ENCODE measurements around the gene TMPRSS13. TPM values are rescaled to one million over a fixed set of nuclear protein-coding genes. Genes with fewer than 3 reads are reported as not detected.
A peak's percentile ranks its signal among the peaks of the same experiment; 100 is the strongest.

TMPRSS13 gene
- total and polyA plus RNA-seq, 9 of the 15 experiments (the other 6 are each of a cell fraction or from before 2014, with no cell fraction given): 0.11 to 0.29 (median 0.15) TPM

DNA sequence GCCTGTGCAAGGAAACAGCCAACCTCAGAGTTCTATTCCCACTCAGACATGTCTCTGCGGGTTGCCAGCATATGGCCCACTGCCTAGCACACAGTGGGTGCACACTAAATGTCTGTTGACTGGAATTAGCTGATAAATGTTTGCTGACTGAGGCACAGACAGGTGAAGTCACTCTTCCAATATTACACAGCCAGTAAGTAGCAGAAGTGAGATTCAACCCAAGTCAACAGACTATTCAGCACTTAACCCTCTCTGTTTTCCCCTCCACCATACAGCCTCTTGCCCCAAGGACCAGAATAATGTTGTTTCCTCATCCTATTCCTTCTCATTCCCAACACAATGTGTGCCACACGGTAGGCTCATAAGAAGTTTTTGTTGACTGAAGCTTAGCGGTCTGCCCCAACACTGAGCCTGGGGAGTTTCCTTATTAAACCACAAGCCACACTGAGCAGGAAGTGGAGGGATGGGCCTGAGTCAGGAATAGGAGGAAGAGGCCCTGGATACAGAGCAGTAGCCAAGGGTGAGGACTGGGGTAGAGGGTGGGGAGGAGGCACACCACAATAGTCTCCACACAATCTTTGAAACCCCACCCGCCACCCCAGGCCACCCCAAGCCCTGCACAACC is 41.3 kb upstream of the TMPRSS13 start:
- DNase-seq (ENCODE audit: extremely low read depth in 1 of 4, low spot score in 3 of 4) (no peak), ATAC-seq (peak; percentile 62), FAIRE-seq (peak; percentile 32)
- no peak overlapping the region for H3K27ac ChIP-seq (ENCODE audit: extremely low read depth, low read depth, low read length)
- BruUV-seq (replicated peaks): no TSS peak
- ChIA-PET CTCF (ENCODE audit: low intra/inter-chr PET ratio) (no interaction called here), POLR2A (interaction anchor here (0.7 to 1.6 kb wide), 3 partner anchors 8 to 16 kb away, joined by 4 to 5 read pairs (median 4); no protein-coding TSS in a partner anchor)
- no peak for TF ChIP-seq RBM34 (IDR thresholded peaks at IDR 0.05; ENCODE audit: borderline replicate concordance, insufficient read depth, low read length)
- peak; percentile 61; the same call in 1 of the 2 replicates for TF ChIP-seq ZNF3 (CRISPR knock-in tag; IDR thresholded peaks at IDR 0.05)
- TF ChIP-seq ETV5 (CRISPR knock-in tag; IDR thresholded peaks at IDR 0.05; ENCODE audit: low read depth): 0 out of 2 replicates have a peak, but pooled peaks have one; percentile 28
- no peak for TF ChIP-seq GTF2E2 (tag; IDR thresholded peaks at IDR 0.05)
- peak; percentile 42; the same call in 1 of the 2 replicates for TF ChIP-seq SMARCA5 (IDR thresholded peaks at IDR 0.05)
- no peak for TF ChIP-seq TAL1 (IDR thresholded peaks at IDR 0.05)
- no peak for TF ChIP-seq MCM7 (IDR thresholded peaks at IDR 0.05)
- TF ChIP-seq SPI1 (IDR thresholded peaks at IDR 0.05; ENCODE audit: borderline replicate concordance, low read depth, low read length): peak; percentile 34; the same call in 1 of the 2 replicates
- TF ChIP-seq PURB (CRISPR knock-in tag; IDR thresholded peaks at IDR 0.05; ENCODE audit: low read depth): no peak
- peak; percentile 56; the same call in 1 of the 2 replicates for TF ChIP-seq NFXL1 (CRISPR knock-in tag; IDR thresholded peaks at IDR 0.05)
- peak; percentile 72 for TF ChIP-seq ZNF12 (CRISPR knock-in tag; IDR thresholded peaks at IDR 0.05)
- 0 out of 2 replicates have a peak, but pooled peaks have one; percentile 17 for TF ChIP-seq GABPA (tag; conservative IDR thresholded peaks at IDR 0.05; ENCODE audit: low read depth)
- TF ChIP-seq ELF2 (CRISPR knock-in tag; IDR thresholded peaks at IDR 0.05): 0 out of 2 replicates have a peak, but pooled peaks have one; percentile 32
- TF ChIP-seq FOXA3 (CRISPR knock-in tag; conservative IDR thresholded peaks at IDR 0.05 in 1 of 2, IDR thresholded peaks at IDR 0.05 in 1 of 2): 0 out of 4 replicates have a peak, but pooled peaks of 1 of the 2 experiments have one; percentile 34
- no peak for TF ChIP-seq NR4A1 (CRISPR knock-in tag; IDR thresholded peaks at IDR 0.05)
- no peak for TF ChIP-seq NR4A1 (tag; IDR thresholded peaks at IDR 0.05)
- peak; percentile 59; the same call in 1 of the 2 replicates for TF ChIP-seq ZKSCAN1 (IDR thresholded peaks at IDR 0.05; ENCODE audit: low read depth, low read length)
- TF ChIP-seq BCOR (IDR thresholded peaks at IDR 0.05): peak; percentile 12; the same call in 1 of the 2 replicates
- TF ChIP-seq ZNF263 (CRISPR knock-in tag; IDR thresholded peaks at IDR 0.05; ENCODE audit: borderline replicate concordance): peak; percentile 51; the same call in 1 of the 2 replicates
- TF ChIP-seq CHD4 (IDR thresholded peaks at IDR 0.05; ENCODE audit: insufficient read depth, insufficient replicate concordance, low read depth, low read length, poor library complexity, severe bottlenecking): peak; percentile 33
- TF ChIP-seq ETV6 (IDR thresholded peaks at IDR 0.05; ENCODE audit: borderline replicate concordance in 1 of 2, low read depth in 2 of 2, low read length in 1 of 2): peak in 1 of 2 experiments; percentile 71; a peak in 1 of 4 replicates
- TF ChIP-seq ETV6 (CRISPR knock-in tag; IDR thresholded peaks at IDR 0.05; ENCODE audit: borderline replicate concordance): no peak
- TF ChIP-seq ETV1 (tag; conservative IDR thresholded peaks at IDR 0.05; ENCODE audit: low read depth): peak; percentile 19; the same call in 1 of the 2 replicates
- no peaks in the 10 kb centered on the region for H3K27me3 ChIP-seq (ENCODE audit: control insufficient read depth in 2 of 2, insufficient read depth in 2 of 2, low read length in 2 of 2)
- 39% methylated on average over 4 of the region's 4 CpGs for WGBS (ENCODE audit: insufficient coverage, low coverage, missing lambda C conversion rate)
- no peak overlapping the region for H3K4me3 ChIP-seq
- no peaks in the 10 kb centered on the region for H4K20me1 ChIP-seq (replicated peaks; ENCODE audit: control insufficient read depth, insufficient read depth, low read length)
- intact Hi-C loops (cut with micrococcal nuclease) (no loop called here), in situ Hi-C loops (cut with MboI) (no loop called here)
- H3K36me3 ChIP-seq (ENCODE audit: control insufficient read depth, insufficient read depth, low read length): no peaks in the 10 kb centered on the region
- no peaks in the 10 kb centered on the region for H3K79me2 ChIP-seq (ENCODE audit: control insufficient read depth, insufficient read depth, low read length)
- no peak overlapping the region for H3K4me2 ChIP-seq (ENCODE audit: insufficient read depth, low read length)
- peaks cover 8 to 22% of the 10 kb centered on the region in 2 experiments; a peak in 4 of 5 replicates for H3K4me1 ChIP-seq (replicated peaks in 1 of 2; ENCODE audit: control insufficient read depth in 2 of 2, insufficient read depth in 2 of 2, low read length in 2 of 2)
- peak overlapping the region; percentile 72 for H2AFZ ChIP-seq (ENCODE audit: low read depth, low read length)
- no peaks in the 10 kb centered on the region for H3K9me1 ChIP-seq (ENCODE audit: control insufficient read depth, insufficient read depth, low read length)
- peak overlapping the region in 1 of 2 experiments; percentile 54; a peak in 1 of 4 replicates for H3K9ac ChIP-seq (ENCODE audit: insufficient read depth in 1 of 2, low read depth in 2 of 2, low read length in 2 of 2)
- H3K9me3 ChIP-seq (replicated peaks; ENCODE audit: control insufficient read depth, insufficient read depth, low read depth, low read length): no peaks in the 10 kb centered on the region

Data from K562 (cell line).